ENCODE measurements around the gene MRPL36. TPM values are rescaled to one million over a fixed set of nuclear protein-coding genes. Genes with fewer than 3 reads are reported as not detected.

Gene MRPL36
- polyA plus RNA-seq, 1 donor (not counting 4 experiments of a cell fraction or from before 2014, with no cell fraction given) = 121 TPM

DNA sequence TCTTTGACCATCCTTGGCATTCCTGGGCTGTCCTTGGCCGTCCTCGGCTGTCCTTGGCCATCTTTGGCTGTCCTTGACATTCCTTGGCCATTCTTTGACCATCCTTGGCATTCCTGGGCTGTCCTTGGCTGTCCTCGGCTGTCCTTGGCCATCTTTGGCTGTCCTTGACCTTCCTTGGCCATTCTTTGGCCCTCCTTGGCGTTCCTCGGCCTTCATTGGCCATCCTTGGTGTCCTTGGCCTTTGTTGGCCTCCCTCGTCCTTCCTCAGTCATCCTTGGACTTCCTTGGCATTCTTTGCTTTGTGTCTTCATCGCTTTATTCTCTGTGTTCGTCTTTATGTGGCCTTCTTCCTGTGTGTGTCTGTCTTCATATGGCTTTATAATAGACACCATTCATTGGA, 22.2 kb upstream of the MRPL36 start:
- dilution Hi-C loops (cut with MboI; ENCODE audit: extremely low pct_ligation_motif_present, low sequenced_read_pairs) = no loop called here
- FAIRE-seq = no peak

GRCh38 chr5:1820926-1821325, 21.3 kb upstream of the MRPL36 start:
- Histone ChIP-seq H3K36me3 (ENCODE audit: control insufficient read depth in 2 of 2, extremely low read depth in 1 of 2, insufficient read depth in 2 of 2, low read length in 2 of 2) (peaks cover 19% of the 10 kb centered on the region in 2 experiments), H3K27ac (ENCODE audit: control insufficient read depth, insufficient read depth, low read length) (no peak overlapping the region), H3K27me3 (ENCODE audit: control insufficient read depth, extremely low read depth, insufficient read depth, low read length) (no peaks in the 10 kb centered on the region), H4K20me1 (ENCODE audit: control insufficient read depth, extremely low read depth, insufficient read depth, low read length) (no peaks in the 10 kb centered on the region), H3K4me1 (ENCODE audit: control insufficient read depth, extremely low read depth, insufficient read depth, low read length) (no peaks in the 10 kb centered on the region), H3K9ac (ENCODE audit: control insufficient read depth, extremely low read depth, insufficient read depth, low read length) (no peak overlapping the region), H3K9me3 (ENCODE audit: control insufficient read depth, low read depth, low read length) (no peaks in the 10 kb centered on the region), H3K4me3 (ENCODE audit: control insufficient read depth in 2 of 3, extremely low read depth in 1 of 3, insufficient read depth in 2 of 3, low read depth in 1 of 3, low read length in 3 of 3) (no peak overlapping the region), H2AFZ (ENCODE audit: control insufficient read depth, low read length) (no peak overlapping the region), H3K79me2 (ENCODE audit: control insufficient read depth, insufficient read depth, low read length) (no peaks in the 10 kb centered on the region), H3K4me2 (ENCODE audit: control insufficient read depth, extremely low read depth, insufficient read depth, low read depth, low read length) (no peak overlapping the region), H3K9me1 (ENCODE audit: control insufficient read depth, extremely low read depth, insufficient read depth, low read length) (no peaks in the 10 kb centered on the region)
- dilution Hi-C loops (cut with MboI; ENCODE audit: extremely low pct_ligation_motif_present, low sequenced_read_pairs) = no loop called here
- FAIRE-seq (no peak), DNase-seq (ENCODE audit: low read depth, low spot score) (no peak)
- no peak for TF ChIP-seq EZH2 (IDR thresholded peaks at IDR 0.05; ENCODE audit: low read length)
- TF ChIP-seq, protein P1, sequence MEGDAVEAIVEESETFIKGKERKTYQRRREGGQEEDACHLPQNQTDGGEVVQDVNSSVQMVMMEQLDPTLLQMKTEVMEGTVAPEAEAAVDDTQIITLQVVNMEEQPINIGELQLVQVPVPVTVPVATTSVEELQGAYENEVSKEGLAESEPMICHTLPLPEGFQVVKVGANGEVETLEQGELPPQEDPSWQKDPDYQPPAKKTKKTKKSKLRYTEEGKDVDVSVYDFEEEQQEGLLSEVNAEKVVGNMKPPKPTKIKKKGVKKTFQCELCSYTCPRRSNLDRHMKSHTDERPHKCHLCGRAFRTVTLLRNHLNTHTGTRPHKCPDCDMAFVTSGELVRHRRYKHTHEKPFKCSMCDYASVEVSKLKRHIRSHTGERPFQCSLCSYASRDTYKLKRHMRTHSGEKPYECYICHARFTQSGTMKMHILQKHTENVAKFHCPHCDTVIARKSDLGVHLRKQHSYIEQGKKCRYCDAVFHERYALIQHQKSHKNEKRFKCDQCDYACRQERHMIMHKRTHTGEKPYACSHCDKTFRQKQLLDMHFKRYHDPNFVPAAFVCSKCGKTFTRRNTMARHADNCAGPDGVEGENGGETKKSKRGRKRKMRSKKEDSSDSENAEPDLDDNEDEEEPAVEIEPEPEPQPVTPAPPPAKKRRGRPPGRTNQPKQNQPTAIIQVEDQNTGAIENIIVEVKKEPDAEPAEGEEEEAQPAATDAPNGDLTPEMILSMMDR (optimal IDR thresholded peaks at IDR 0.05 in 1 of 3, IDR thresholded peaks at IDR 0.05 in 1 of 3, conservative IDR thresholded peaks at IDR 0.05 in 1 of 3; ENCODE audit: extremely low read depth in 1 of 3, insufficient read depth in 2 of 3, low read length in 3 of 3) = no peak

More for the DNA sequence above, 22.2 kb upstream of the MRPL36 start:
- H3K9me1 ChIP-seq (ENCODE audit: control insufficient read depth, extremely low read depth, insufficient read depth, low read length) = no peaks in the 10 kb centered on the region
- H3K9ac ChIP-seq (ENCODE audit: control insufficient read depth, extremely low read depth, insufficient read depth, low read length) = no peak overlapping the region
- no peak overlapping the region for H3K4me3 ChIP-seq (ENCODE audit: control insufficient read depth in 2 of 3, extremely low read depth in 1 of 3, insufficient read depth in 2 of 3, low read depth in 1 of 3, low read length in 3 of 3)
- no peaks in the 10 kb centered on the region for H3K27me3 ChIP-seq (ENCODE audit: control insufficient read depth, extremely low read depth, insufficient read depth, low read length)
- DNase-seq (ENCODE audit: low read depth, low spot score) = no peak
- TF ChIP-seq, protein P1 (optimal IDR thresholded peaks at IDR 0.05 in 1 of 3, IDR thresholded peaks at IDR 0.05 in 1 of 3, conservative IDR thresholded peaks at IDR 0.05 in 1 of 3; ENCODE audit: extremely low read depth in 1 of 3, insufficient read depth in 2 of 3, low read length in 3 of 3) = no peak
- no peak for TF ChIP-seq EZH2 (IDR thresholded peaks at IDR 0.05; ENCODE audit: low read length)
- no peaks in the 10 kb centered on the region for H3K9me3 ChIP-seq (ENCODE audit: control insufficient read depth, low read depth, low read length)
- no peaks in the 10 kb centered on the region for H3K4me1 ChIP-seq (ENCODE audit: control insufficient read depth, extremely low read depth, insufficient read depth, low read length)
- no peaks in the 10 kb centered on the region for H4K20me1 ChIP-seq (ENCODE audit: control insufficient read depth, extremely low read depth, insufficient read depth, low read length)
- H3K4me2 ChIP-seq (ENCODE audit: control insufficient read depth, extremely low read depth, insufficient read depth, low read depth, low read length) = no peak overlapping the region
- H3K79me2 ChIP-seq (ENCODE audit: control insufficient read depth, insufficient read depth, low read length) = no peaks in the 10 kb centered on the region
- H3K36me3 ChIP-seq (ENCODE audit: control insufficient read depth in 2 of 2, extremely low read depth in 1 of 2, insufficient read depth in 2 of 2, low read length in 2 of 2) = peaks cover 16 to 20% of the 10 kb centered on the region in 2 experiments
- no peak overlapping the region for H3K27ac ChIP-seq (ENCODE audit: control insufficient read depth, insufficient read depth, low read length)
- H2AFZ ChIP-seq (ENCODE audit: control insufficient read depth, low read length) = no peak overlapping the region

Measured in keratinocyte (primary cell).